ENCODE measurements around the gene ZNF785.
A peak's percentile ranks its signal among the peaks of the same experiment; 100 is the strongest.
"Not testable (repeated sequence)": the region's sequence is repeated elsewhere in the genome, so short reads cannot be mapped to it uniquely, and the experiment has no call there.

ZNF785 gene

DNA sequence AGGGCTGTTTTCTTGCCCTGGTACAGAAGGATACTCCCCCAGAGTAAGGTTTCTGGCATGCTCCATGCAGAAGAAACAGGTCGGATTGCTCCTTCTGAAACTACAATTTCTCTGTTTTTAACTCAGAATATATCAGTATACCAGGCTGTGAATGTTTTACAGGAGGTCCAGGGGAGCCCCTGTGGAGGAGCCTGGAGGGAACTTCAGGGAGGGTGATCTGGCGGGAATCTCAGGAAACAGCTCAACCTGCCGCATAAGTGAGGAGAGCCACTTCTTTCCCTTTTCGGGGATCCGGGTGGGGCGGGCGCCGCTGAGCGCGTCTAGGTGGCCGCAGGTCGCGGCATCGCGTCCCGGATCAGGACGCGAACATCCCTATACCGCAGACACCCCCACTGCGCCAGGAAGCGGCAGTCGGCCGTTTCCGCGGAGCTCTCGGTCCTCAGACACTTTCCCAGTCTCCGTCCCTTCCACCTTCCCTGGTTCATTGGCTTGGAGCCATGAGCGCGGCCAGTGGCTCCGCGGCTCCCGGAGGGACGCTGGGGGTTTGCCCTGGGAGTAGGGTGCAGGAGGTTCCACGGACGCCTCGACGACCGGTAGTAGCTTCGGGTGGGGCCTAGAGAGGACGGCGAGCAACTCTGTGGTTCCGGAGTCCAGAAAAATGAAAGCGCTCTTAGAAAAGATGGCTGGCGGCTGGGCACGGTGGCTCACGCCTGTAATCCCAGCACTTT is 24.2 kb downstream of the ZNF785 start:
- peak; percentile 62 for DNase-seq

DNA sequence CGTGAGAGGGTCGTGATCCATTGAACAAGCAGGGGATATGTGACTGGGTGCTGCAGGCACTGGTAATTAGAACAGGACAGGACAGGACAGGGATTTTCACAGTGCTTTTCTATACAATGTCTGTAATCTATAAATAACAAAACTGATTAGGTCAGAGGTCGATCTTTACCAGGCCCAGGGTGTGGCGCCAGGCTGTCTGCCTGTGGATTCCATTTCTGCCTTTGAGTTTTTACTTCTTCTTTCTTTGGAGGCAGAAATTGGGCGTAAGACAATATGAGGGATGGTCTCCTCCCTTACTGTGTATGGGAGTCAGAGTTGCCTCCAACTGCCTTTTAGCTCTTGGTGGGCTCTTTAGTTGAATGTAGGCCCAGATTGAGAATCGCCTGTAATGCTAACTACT is 25.8 kb downstream of the ZNF785 start:
- peak; percentile 42 for DNase-seq

DNA sequence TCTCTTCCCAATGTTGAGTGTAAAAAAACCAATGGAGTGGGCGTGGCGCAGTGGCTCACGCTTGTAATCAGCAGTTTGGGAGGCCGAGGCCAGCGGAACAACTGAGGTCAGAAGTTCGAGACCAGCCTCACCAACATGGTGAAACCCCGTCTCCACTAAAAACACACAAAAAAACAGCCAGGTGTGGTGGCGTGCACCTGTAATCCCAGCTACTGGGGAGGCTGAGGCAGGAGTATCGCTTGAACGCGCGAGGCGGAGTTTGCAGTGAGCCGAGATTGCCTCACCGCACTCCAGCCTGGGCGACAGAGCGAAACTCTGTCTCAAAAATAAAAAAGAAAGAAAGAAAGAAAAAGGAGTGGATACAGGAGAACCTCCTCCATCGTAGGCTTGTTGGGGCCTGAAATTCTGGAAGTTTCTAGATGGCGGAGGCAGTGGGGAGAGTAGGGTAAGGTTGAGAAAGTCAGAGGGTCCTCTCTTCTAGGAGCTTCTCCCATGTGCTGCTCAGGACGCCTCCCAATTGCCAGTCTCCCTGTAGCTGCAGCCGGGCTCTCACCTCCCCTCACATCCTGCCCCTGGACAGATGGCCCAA is 26.6 kb downstream of the ZNF785 start:
- DNase-seq, result no peak

DNA sequence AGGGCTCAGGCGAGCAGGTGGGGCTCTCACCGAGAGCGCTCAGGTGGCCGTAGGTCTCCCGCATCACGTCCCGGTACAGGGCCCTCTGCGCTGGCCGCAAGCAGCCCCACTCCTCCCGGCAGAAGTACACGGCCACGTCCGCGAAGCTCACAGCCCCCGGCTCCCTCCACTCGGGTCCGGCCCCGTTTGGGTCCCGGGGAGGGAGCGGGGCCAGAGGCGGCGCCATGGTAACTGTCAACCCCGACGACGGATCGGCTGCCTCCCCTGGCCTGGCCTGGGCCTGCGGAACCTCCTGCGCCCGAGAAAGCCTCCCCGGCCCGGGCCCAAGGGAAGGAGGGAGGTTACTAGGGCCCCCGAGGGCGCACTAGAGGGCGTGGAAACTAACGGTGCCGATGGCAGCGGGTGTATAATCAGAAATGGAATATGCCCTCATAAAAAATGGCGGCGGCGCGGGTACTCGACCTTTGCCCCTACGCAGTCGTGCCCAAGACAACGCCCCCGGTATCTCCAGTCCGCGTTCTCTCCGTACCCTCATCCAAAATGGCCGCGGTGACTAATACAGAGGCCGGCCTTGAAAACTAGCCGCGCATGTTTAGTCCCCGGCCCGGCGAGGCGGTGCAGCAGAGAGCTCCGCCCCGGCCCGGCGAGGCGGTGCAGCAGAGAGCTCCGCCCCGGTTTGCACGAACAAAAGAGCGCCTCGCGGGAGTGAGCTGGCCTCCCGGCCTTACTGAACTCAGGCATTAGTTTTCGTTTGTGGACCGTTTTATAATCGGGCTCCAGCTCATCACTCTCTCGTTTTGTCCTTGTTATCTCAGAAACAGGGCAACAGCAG is 27.3 kb downstream of the ZNF785 start, which contains the start of gene ZNF764:
Gene ZNF764, minus strand, starts transcription at position 418 of the 832 bp plus-strand sequence. Its CDS starts 192 bp downstream, at position 226.
- peak; percentile 100 for DNase-seq

DNA sequence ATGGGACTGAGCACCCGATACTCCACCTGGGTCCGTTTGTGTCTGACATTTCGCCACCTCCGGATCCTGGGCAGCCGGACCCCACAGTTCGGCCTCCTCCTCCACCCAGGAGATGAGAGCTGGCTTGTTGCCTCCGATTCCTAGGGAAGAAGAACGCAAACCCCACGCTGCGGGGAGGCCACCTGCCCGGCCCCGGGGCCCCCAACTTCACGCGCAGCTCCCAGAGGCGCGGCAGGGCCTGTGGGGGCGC is 27.9 kb downstream of the ZNF785 start:
- DNase-seq, result peak; percentile 39

DNA sequence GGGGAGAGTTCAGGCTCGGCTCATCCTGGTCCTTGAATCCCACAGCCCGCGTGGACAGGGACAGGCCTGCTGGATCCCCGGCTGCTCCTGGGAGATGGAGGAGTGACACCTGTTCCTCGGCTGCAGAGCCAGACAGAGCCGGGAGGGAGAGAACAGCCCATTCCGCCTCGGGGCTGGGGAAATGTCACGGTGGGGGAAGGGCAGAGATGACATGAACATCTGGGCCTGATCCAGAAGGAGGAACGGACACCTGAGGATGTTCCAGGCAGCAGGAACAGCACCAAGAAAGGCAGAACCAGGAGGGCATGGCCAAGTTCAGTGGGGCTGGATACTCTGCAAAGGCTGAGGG is 29.4 kb downstream of the ZNF785 start:
- no peak for DNase-seq

DNA sequence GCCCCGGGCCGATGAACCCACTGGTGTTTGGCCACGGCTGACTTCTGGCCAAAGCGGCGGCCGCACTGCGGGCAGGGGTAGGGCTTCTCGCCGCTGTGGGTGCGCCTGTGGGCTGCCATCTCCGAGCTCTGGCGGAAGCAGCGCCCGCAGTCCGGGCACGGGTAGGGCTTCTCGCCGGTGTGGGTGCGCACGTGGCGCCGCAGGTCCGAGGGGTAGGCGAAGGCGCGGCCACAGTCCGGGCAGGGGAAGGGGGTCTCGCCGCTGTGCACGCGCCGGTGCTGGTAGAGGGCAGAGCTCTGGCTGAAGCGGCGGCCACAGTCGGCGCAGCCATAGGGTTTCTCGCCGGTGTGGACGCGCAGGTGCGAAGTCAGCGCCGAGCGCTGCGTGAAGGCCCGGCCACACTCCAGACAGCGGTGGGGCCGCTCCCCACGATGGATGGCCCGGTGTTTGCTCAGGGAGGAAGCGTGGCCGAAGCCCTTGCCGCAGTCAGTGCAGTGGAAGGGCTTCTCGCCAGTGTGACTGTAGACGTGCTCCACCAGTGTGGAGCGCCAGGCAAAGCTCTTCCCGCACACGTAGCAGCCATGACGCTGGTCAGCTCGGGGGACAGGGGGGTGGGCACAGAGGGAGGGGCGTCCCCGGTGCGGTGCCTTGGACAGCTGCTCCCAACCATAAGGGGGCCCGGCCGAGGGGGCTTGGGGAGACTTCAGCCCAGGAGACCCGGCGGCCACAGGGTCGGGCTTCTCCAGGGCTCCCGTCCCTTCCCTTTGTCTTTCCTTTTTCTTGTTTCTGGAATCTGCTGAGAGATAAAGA is 30.0 kb downstream of the ZNF785 start:
- no peak for DNase-seq

DNA sequence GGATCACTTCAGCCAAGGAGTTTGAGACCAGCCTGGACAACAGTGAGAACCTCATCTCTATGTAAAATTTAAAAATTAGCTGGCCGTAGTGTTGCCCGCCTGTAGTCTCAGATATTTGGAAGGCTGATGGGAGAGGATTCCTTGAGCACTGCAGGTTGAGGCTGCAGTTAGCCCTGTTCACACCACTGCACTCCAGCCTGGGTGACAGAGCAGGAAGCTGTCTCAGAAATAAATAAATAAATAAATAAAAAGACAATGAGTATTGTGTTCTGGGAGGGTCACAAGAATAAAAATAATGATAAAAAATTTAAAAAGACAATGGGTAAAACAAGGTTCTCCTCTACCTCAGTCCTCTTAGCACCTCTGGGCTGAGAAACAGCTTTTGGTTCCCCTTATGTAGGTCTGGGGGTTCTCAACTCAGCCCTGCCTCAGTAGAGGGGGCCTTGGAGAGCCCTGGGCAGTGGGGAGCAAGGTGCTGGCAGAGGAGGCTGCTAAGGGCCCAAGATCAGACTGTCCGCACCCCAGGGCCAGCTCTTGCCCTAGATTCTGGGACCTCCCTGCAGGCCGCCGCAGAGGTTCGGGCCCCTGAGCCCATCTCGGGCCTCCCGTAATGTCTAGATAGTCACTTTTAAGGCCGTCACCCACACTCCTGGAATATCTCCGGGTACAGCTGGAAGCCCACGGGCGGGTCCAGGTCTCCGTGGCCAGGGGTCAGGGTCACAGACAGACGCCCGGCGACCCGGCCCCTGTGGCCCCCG is 30.8 kb downstream of the ZNF785 start:
- DNase-seq, result no peak

DNA sequence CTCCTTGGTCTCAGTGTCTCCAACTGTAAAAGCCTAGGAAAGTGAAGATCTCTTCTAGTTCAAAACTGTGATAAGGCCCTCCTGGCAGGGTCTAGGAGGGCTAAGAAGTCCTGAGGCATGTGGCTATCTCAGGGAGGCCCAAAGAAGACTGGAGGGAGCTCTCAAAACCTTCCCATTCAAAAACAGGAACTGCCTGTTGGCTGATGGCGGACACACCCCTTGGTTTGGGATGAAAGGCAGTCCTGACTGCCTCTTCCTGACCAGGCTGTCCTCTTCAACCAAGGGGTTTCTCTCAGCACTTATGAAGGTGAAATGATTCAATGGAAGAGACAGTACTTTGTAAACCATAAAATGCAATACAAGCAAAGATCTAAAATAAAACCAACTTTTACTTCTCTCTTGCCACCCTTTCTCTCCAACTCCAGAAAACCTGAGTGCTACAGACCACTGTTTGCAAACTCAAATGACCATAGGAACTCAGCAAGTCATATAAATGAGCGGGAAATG is 32.1 kb downstream of the ZNF785 start:
- DNase-seq, result no peak

DNA sequence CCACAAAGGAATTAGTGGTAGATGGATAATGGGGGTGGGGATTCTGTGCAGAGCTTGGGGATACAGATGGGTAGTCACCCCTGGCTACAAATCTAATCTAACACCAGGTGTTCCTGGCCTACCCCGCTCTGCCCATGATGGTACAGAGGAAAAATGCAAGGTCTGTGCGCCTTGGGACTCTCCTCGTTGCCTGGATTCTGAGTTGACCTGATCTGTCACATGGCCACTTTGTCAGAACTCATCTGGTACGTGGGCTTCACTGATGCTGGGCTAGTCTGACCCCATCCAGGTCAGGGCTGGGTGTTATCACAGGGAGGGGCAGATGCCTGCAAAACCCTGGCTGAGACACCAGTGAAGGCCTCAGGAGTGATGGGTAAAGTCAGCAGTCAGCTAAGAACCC is 32.5 kb downstream of the ZNF785 start:
- no peak for DNase-seq

DNA sequence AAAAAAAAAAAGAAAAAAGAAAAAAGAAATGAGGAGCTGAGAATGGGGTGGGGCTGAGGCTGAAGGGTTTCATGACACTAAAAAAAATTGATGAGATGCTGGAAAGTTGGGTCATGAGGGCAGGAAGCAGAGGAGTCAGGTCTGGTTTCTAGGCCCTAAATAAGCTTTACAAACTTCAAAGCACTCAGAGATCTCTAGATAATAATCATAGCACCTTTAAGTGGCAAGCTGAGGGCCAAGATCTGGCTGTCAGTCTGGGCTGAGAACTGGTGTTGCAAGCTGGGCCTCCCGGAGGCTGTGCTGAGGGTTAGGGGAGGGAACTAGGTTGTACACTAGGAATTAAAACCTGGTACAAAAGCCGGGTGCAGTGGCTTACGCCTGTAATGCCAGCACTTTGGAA is 33.7 kb downstream of the ZNF785 start:
- DNase-seq, result no peak

DNA sequence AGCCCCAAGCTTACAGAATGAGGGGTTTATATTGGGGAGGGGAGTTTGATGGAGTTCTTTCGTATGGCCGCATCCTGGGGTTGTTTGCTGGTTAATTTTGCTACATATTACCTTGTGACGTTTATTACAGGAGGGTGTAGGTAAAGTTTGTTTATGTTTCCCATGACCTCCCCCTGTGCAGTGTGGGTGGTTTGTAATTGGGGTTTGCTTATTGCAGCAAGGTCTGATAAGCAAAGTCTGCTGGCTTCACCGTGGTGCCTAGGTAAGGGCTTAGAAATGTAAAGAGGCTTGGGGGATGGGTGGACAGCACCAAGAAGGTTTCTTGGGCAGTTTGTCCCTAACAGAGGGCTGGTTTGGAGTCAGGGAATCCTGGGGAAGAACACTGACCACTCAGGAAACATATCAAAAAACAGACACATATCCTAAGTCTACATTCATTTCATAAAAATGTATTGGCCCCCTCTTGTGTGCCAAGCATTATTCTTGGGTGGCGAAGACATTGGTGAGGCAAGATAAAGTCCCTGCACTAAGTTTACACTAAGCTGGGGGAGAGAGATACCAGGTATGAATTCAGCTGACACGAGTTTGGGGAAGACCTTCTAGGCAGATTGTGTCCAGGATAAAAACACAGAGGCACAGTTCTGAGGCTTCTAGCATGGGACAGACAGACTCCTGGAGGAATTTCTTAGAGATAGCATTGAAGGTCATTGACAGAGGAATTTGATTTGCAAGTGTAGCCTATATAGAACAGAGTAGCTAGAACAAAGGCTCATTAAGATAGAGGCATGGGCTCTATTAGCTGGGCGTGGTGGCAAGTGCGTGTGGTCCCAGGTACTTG is 36.9 kb downstream of the ZNF785 start:
- peak; percentile 83 for DNase-seq

DNA sequence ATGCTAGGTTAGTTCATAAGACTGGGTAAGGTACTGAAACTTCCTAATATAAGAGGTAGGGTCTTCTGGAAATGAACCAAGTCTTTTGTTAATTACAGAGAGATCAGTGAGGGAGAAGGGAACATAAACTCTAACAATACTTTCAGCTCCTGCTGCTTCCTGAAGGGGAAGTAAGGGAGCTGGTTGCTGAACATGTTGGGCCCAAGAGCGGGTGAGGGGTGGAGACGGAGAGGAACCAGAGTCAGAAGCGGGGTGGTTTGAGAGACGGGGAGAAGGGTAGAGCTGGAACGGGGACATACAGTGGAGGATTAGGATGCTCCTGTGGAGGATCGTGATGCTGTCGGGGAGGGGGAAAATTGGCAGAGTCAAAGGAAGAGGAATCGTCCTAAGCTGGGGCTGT is 39.4 kb downstream of the ZNF785 start:
- peak; percentile 16 for DNase-seq

DNA sequence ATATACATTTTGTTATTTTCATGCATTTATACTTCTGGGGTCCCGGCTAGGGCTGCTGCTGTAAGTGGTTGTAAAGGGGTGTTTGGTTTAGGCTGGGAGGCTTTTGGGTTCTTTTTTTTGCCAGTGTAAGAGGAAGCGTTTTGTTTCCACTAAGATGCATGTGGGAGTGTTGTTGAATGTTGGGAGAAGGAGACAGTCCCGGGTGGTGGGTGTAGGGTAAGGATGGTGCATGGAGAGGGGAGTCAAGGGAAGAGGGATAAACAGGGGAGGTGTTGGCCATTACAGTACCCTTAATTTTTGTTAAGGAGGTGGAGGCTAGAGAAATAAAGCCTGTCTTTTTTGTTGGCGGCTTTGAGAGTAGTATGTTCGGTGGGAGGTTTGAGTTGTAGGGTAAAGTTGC is 42.4 kb downstream of the ZNF785 start:
- DNase-seq, result no peak

DNA sequence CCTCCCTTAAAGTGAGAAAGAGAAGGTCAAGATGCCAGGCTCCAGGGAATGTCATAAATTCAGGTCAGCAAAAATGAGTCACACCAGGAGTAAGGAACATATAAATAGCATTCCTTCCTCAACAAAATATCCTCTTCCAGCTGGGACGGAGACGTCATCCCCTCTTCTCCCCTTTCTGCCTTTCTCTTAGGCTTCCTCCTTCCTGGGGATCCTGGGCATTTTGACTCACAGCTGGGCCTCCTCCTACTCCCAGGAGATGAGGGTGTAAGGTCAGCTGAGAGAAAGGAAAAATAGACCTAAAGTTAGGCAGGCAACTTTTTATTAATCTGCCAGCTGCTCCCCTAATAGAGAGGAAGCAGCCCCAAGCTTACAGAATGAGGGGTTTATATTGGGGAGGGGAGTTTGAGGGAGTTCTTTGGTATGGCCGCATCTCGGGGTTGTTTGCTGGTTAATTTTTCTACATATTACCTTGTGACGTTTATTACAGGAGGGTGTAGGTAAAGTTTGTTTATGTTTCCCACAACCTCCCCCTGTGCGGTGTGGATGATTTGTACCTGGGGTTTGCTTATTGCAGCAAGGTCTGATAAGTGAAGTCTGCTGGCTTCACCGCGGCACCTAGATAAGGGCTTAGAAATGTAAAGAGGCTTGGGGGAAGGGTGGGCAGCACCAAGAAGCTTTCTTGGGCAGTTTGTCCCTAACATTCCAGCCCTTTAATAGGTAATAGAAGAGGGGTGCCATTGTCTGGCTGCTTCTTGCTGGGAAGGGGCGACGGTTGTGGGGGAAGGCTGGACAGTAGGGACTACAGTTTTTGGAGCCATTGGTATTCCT is 43.8 kb downstream of the ZNF785 start:
- peak; percentile 65 for DNase-seq

DNA sequence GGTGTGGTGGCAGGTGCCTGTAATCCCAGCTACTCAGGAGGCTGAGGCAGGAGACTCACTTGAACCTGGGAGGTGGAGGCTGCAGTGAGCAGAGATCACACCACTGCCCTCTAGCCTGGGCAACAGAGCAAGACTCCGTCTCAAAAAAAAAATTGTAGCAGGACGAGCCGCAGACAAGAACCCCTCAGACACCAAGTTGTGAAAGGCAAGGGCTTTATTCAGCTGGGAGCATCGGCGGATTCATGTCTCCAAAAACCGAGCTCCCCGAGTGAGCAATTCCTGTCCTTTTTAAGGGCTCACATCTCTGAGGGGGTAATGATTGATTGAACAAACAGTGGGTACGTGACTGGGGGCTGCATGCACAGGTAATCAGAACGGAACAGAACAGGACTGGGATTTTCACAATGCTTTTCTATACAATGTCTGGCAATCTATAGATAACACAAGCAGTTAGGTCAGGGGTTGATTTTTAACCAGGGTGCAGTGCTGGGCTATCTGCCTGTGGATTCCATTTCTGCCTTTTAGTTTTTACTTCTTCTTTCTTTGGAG is 44.5 kb downstream of the ZNF785 start:
- peak; percentile 82 for DNase-seq

DNA sequence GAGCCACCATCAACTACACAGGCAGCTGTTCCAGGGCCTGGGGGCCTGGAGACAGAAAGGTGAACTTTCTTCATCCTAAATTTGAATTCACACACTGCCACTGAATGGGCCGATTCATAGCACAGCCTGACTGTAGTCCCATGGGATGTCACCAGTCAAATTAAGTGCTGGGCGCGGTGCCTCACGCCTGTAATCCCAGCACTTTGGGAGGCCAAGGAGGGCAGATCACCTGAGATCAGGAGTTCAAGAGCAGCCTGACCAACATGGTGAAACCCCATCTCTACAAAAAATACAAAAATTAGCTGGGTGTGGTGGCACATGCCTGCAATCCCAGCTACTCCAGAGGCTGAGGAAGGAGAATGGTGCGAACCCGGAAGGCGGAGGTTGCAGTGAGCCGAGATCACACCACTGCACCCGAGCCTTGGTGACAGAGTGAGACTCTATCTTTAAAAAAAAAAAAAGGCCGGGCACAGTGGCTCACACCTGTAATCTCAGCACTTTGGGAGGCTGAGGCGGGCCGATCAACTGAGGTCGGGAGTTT is 45.4 kb downstream of the ZNF785 start:
- not testable (repeated sequence) for DNase-seq

DNA sequence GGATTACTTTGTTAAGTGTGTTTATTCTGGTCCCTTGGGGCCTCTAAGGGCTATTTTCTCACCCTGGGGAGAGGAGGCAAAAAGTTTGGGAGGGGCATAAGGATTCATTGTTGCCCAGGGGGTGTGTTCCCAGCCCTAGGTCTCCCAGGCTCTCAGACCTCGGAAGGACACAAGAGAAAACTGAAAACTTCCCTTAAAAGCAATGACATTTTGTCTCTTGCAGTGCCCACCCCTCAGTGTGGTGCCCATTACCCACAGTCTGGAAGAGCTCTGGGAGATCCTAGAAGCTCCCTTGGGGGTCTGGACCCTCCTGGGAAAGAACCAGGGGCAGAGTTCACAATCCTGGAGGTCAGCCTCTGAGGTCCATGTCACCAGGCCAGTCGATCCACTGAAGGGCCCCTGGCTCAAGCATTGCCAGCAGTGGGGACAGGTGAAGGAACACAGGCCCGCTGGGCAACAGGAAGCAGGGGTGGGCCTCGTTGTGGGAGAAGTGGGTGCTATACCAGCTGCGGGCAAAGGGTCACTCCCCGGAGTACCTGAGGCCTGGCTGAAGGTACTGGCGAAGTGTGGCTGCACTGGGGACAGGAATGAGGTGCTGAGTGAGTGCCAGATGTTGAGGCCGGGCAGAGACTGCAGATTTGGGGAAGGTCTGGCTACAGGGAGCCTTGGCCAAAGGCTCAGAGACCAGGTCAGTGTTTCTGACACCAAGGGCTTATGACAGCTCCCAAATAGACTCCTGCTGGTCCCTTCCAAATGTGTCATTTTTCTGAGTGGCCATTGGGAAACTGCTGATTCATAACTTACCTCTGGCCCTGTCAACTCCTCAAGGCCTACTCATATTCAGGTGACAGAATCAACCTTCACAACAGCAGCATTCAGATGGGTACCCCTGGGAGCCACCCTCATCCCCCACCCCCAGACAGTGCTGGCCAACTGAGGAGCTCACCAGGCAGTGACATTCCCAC is 46.2 kb downstream of the ZNF785 start:
- DNase-seq, result no peak

Data from hematopoietic multipotent progenitor cell treated with erythropoietin and hydrocortisone succinate and interleukin-3 and kit ligand, for 6 days (in vitro differentiated cells).